Stimulated activated CD4-positive, alpha-beta T cell treated with anti-CD3 and anti-CD28 coated beads, Interleukin-12 subunit alpha, Interleukin-12 subunit beta, amount 100 ng/mL, for 4 hours (primary cell): ENCODE results near the gene MYL4.
A peak's percentile ranks its signal among the peaks of the same experiment; 100 is the strongest.
"Not testable (repeated sequence)": the region's sequence is repeated elsewhere in the genome, so short reads cannot be mapped to it uniquely, and the experiment has no call there.

Source experiments
- DNase-seq: peaks from one replicate; pipeline ENCODE4 v3.0.0-alpha.2; 2020

Gene MYL4

DNA sequence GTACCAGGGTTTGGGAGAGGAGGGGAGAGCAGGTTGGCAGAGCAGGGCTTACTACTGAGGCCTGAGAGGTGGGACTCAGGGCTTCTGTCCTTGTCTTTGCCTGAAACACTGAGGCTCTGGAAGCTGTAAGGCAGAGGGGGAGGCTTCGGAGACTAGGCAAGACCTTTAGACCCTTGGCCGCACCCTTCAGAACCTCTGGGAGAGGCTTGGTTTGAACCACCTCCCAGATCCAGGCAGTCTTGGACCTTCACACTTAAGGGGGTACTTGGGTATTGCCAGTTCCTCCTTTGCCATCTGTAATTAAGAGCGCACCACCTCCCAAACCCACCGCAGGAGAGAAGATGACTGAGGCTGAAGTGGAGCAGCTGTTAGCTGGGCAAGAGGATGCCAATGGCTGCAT is 12.9 kb downstream of the MYL4 start:
- DNase-seq = no peak

DNA sequence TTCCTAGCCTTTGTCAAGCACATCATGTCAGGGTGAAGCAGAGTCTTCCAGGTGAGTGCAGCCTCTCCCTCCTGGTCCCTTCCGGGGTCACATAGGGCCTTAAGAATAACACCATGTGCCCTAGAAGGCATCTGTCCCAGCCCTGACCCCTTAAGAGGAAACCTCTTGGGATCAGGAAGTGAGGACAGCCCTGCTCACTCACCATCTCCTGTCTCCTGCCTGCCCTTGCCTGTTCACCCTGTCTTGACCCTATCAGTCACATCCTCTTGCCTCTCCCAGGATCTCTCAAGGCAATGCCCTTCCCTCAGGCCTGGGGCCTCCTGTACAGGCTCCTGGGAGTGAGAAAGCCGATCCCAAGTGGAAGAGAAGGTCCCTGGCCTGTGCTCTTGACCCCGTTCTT is 13.9 kb downstream of the MYL4 start:
- no peak for DNase-seq

DNA sequence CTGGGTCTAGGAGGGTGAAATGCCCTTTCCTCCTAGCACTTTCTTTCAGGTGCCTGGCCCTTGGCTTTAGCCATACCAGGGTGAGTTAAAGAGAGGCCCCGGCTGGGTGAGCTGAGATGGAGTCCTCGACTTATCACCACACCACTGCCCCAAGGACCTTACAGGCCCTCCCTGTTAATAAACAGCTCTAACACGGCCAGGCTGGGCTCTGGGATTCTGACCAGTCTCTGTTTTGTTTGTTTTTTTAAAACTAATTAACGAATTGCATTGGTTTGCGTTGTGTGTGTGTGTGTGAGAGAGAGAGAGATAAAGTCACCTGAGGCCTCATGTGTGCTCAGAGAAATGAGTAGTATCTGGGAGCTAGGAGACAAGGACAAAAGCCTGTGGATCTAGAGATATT is 14.3 kb downstream of the MYL4 start:
- DNase-seq = no peak

DNA sequence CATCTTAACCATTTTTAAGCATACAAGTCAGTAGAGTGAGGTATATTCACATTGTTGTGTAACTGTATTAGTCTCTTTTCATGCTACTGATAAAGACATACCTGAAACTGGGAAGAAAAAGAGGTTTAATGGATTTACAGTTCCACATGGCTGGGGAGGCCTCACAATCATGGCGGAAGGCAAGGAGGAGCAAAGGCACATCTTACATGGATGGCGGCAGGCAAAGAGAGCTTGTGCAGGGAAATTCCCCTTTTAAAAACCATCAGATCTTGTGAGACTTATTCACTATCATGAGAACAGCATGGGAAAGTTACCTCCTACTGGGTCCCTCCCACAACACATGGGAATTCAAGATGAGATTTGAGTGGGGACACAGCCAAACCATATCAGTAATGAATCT is 14.9 kb downstream of the MYL4 start:
- DNase-seq = not testable (repeated sequence)

DNA sequence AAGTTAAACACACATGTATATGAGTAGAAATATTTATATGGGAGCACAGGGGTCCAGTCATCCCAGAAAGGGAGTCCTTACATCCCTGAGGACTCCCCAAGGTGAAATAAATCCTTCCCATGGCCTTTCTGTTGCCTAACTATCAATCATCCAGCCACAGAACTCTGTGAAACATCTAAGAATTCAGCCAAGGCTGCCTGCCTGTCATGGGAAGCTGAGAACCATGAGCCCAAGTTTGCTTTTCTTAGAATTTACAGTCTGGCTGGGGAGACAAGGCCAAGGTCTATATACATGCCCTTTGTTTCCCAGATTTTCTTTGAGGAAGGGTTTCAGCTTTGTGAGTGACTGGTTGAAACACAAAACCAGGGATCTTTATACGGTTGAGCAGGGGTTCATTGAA is 15.8 kb downstream of the MYL4 start:
- no peak for DNase-seq

DNA sequence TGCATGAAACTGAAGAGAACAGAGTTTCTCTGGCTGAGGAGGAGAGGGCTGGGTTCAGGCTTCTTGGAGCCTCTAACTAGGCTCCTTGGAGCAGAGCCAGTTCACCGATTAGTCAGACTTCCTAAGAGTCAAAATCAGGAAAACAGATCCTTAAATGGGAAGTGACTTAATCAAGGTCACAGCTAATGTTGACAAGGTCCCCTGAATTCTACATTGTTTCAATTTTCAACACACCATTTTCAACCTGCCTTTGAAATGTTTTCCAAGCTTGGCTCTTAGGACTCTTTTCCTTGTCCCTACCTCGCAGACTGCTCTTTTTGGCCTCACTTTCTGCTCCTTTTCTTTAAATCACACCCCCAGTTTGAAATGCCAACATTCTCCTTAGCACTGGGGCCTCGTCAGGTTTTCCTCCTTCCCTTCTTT is 16.3 kb downstream of the MYL4 start:
- no peak for DNase-seq

DNA sequence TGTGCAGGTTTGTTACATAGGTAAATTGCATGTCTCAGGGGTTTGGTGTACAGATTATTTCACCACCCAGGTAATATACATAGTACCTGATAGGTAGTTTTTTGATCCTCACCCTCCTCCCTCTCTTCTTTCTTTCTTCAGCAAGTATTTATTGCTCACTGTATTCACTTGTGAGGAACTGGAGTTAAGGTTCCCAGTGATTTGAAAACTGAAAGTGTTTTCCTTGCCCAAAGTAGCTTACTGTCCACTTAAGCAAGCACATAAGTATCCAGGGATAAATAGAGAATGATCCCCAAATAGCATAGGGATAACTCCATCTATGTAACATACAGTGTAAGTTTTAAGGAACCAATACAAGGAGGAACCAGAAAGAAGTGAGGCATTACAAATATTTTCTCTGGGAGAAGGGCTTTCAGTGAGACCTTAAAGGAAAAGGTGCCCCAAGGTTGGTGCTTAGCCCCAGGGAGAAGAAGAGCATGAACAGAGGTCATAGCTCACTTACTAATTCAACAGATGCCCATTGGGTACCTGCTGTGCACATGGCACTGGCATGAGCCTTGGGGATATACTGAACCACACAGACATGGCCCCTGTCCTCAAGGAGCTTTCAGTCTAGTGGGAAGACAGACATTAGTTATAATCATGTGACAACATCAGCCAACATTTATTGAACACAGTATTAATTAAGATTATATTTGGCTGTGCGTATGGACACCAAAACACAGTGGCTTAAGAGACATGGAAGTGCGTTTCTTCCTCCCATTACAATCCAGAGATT is 17.0 kb downstream of the MYL4 start:
- no peak for DNase-seq

DNA sequence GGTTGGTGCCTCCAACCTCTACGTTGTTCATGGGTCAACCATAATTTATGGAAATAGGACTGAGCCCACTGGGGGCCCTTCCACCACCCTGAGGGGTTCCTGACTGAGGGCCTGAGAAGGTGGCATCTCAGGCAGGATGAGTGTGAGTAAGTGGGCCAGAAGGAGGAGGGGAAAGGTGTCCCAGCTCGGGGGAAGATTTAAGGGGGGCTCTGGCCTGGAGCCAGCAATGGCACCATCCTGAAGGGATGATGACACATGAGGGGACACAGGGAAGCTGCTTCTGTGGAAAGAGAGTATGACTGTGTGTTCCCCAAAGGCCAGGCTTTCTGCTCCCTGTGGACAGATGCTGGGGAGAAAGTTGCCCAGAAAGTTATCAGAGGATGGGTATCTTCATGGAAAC is 18.7 kb downstream of the MYL4 start:
- no peak for DNase-seq

DNA sequence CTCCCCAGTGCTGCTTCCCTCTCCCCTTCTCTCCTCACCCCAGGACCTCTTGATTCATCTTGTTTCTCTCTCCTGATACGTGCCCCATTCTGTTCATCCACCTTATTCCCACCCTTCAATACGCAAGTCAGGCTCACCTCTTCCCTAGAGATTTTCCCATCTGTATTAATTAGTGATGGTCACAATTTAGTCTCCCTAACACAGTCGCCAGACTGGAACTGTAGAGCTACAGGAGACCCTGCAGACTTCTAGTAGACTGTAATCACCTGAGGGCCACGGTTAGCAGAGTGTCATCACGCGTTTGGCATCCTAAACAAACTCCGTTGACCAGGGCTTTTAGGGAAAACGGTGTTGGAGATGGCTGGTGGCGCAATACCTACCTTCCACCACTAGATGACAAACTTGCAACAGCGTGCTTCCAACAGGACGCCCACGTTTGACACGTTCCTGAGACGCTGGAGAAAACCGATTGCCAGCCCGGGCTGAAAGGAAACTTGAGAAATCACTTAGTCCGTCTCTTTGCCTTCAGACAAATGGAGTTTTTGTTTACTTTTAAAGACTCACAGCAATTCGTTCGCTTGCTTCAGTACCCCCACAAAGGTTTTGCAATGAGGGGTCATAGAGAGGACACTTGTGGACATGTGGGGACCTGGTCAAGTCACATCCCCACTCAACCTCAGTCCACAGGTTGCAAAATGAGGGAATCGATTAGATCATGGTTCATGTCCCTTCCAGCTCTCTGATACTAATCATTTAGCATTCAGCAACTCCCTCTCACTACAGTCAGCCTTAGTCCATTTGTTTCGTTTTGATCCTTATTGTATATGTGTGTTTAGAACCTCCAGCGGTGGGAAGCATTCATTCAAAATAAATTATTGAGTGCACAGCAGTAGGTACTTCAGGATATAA is 20.6 kb downstream of the MYL4 start:
- DNase-seq = peak; percentile 64

DNA sequence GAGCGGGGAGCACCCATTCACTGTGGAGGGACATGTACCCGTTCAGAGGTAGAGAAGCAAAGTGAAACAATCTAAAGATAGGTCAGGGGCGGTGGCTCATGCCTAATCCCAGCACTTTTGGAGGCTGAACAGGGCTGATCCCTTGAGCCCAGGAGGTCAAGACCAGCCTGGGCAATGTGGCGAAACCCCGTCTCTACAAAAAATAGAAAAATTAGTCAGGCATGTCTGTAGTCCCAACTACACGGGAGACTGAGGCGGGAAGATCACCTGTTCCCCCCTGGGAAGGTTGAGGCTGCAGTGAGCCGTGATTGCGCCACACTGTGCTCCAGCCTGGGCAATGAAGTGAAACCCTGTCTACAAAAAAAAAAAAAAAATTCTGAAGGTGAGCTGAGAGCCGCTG is 21.7 kb downstream of the MYL4 start:
- no peak for DNase-seq

DNA sequence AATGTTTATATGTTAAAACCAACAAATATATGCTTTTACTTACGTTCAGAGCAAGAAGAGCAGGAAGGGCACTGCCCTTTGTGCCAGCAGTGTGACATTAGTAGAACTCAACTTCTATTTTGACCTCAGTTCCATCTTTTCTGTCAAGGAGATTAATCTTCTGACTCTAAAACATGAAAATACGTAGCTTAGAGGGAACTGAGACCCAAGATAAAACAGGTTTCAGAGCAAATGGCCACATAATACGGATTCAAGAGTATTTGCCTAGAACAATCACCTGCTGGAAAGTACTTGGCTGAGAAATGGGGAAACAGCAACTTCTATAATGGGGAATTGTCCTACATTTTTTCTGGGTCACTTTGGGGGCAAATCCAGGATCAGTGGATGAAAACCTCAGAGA is 22.2 kb downstream of the MYL4 start:
- no peak for DNase-seq

DNA sequence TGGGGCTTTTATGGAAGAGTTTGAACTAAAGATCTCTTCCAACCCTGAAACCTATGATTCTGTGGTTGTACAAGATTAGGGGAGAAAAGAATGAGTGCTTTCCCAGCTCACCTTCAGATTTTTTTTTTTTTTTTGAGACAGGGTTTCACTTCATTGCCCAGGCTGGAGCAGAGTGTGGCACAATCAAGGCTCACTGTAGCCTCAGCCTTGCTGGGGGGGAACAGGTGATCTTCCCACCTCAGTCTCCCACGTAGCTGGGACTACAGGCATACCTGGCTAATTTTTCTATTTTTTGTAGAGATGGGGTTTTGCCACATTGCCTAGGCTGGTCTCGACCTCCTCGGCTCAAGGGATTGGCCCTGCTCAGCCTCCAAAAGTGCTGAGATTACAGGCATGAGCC is 22.7 kb downstream of the MYL4 start:
- DNase-seq = no peak

DNA sequence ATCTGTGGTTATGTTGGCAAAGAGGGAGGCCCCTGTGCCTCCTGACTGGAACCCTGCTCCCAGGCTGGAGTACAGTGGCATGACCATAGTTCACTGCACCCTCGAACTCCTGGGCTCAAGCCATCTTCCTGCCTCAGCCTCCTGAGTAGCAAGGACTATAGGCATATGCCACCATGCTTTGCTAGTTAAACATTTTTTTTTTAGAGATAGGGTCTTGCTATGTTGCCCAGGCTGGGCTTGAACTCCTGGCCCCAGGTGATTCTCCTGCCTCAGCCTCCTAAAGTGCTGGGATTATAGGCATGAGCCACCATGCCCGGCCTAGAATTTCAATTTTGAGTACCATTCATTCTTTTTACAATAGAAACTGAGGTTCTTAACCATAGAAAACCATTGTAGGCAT is 23.3 kb downstream of the MYL4 start:
- no peak for DNase-seq

DNA sequence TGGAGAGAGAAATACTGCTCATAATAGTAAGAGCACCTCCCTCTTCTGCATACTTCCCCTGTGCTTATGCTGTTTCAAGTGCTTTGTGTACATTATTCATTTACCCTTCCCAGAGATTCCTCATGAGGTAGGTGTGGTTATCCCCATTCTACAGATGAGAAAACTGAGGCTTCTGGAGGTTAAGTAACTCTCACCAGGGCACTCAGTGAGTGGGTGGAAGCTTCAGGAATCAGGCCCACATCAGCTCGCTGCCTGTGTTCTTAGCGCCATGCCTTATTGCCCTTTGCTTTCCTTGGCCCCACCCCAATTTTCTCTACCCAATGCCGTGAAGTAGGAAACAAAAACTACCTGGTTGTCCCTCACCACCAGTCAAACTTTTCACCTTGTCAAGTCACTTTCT is 26.4 kb downstream of the MYL4 start:
- no peak for DNase-seq

DNA sequence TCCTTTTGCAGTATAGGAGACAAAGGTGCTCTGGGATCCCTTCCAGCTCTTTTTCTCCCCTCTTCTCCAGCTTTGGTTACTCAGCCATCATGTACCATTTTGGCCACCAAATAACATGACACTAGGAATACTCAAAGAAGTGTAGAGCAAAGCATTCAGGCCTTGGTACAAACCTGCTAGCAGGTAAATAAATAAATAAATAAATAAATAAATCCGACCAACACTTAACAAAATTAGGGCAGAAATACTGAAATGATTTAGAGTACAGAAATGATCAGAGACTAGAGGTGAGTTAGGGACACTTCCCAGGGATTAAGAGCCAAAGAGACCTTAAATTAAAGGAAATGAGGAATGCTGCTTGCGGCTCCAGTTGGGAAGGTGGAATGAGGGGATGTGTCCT is 26.8 kb downstream of the MYL4 start:
- DNase-seq = no peak

DNA sequence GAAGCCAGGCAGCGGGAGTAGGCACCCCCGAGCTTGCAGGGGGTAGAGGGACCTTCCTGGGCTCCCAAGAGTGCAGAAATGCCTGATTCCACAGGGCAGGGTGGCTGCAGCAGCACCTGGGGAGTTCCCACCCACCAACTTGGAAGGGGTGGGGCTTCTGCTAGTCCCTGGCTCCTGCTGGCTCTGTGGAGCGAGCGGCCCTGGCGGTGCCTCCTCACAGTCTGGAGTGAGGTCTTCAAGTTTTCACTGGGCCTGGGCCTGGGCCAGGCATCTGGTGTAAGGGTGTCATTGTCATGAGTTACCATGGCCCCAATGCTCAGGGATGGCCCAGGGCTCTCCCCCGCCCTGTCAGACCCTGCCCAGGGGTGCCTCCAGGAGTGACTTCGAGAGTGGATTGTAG is 28.7 kb downstream of the MYL4 start:
- no peak for DNase-seq

DNA sequence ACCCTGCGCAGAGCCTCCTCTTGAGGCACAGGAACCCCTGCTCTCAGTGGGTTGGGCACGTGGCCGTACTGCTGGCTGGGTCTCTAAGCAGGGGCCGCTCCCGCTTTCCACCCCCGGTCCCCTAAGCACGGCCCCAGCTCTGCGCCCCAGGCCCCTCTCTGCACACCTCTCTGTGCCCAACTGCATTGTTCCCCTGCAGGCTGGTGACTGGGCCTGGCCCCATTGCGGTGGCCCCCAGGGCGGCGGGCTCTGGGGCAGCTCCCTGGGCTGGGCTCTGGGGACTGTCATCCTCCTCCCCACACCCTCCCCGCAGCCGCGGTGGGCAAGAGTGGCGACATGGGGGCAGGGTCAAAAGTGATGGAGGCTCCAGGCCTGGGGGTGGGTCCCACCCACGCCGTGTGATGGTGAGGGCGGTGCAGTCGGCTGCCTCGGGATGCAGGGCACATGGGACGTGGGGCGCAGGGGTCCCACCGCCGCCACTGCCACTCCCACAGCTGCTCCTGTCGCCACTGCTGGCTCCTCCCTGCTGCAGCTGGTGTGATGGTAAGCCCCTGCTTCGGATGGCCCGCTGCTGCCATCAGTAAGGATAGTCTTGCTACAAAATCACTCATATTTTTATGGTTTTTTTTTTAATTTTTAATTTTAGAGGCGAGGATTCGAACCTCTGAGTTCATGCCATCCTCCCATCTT is 29.3 kb downstream of the MYL4 start:
- no peak for DNase-seq

DNA sequence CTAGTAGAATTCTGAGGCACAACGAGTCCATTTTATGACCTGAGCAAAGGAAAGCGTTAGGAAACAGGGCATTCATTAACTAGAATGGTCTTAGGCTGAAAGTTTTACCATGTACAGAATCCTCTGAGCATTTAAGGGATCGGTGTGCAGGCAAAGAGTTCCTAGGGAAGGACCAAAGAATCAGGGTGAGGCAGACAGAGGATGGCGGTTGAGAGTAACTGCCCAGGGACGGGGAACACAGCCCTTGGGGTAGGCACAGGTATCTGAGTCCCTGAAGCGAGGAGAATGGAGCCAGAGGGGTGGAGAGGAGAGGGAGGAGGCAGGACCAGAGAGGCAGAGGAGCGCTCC is 30.4 kb downstream of the MYL4 start:
- no peak for DNase-seq

DNA sequence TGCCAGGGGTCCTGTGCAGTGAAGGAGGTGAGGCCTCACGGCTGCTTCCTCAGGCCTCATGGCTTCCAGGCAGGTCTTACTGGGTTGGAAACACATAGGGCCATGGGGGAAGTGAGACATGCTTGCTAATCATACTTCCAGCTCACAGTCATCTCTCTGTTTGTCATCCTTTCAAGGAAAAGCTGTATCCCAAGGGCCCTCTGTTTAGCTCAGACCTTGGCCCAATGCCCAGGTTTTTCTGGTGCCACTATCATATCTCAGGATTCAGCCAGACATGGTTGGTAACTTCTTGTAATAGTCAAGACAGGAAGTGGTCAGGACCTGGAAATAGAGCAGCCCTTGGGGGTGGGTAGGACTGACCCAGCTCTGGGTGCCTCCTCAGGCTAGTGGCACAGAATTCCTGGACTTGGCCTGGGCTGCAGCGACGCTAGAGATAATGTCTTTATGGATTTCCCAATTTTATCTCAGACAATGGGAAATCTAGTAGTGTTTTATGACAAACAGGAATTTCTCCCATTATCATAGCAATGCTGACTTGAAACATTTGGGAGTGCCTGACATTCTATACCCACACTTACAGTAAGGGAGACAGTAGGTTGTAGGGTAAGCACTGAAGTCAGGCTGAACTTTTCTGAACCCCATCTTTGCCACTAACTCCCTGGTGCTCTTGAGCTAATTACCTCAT is 31.0 kb downstream of the MYL4 start:
- DNase-seq = no peak

DNA sequence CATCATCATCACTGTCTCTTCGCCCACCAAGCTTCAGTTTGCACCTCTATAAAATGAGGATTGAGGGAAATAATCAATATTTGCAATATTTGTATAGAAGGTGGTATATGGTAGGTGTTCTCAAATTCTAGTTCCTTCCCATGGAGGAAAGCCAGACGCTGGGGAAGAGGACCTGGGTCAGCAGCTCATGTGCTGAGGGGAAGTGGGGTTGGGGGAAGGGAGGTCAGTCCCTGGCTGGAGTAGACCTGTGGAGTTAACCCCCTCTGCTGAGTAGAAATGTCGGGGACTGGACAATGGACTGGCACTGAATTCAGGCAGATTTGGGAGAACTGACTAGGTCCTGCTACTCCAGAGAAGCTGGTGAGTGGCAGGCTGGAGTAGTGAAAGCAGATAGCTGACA is 31.7 kb downstream of the MYL4 start:
- no peak for DNase-seq

DNA sequence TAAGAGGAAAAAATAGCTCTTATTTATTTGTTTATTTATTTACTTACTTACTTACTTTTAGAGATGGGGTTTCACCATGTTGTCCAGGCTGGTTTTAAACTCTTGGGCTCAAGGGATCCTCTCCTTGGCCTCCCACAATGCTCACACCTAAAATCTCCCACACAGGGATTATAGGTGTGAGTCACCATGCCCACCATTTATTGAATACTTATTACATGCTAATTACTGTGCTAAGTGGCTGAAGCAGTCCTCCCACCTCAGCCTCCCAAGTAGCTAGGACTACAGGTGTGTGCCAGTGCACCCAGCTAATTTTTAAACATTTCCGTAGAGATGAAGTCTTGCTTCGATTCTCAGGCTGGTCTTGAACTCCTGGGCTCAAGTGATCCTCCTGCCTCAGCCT is 33.5 kb downstream of the MYL4 start:
- DNase-seq = no peak

DNA sequence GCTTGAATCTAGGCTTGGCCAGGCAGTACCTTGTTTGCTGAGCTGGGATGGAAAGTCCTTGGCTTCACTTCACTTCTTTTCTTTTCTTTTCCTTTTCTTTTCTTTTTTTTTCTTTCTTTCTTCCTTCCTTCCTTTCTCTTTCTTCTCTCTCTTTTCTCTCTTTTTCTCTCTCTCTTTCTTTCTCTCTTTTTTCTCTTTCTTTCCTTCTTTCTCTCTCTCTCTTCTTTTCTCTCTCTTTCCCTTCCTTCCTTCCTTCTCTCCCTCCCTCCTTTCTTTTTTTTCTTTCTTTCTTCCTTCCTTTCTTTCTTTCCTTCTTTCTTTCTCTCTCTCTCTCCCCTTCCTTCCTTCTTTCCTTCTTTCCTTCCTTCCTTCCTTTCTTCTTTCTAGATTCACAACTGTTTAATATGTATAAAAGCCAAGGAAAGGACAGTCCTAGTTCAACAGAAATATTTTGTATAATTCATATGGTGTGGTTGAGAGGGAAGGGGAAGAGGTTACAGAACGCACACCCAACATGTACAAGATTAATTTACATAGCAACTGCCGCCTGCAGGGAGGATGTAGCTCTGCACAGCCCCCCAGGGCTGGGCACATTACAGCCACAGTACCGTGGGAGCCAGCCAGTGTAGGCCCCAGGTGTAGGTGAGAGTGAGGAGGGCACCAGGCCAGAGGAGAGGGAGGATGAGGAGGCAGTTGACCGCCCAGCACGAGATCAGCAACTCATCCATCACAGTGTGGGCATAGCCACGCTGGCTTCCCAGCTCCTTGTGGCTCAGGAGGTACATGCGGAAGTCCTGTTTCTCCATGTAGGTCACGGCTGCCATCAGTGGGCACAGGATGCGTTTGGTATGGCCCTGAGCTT is 34.8 kb downstream of the MYL4 start:
- DNase-seq = no peak
